H1 (cell line): ENCODE results near the gene RHO. TPM values are rescaled to one million over a fixed set of nuclear protein-coding genes. Genes with fewer than 3 reads are reported as not detected.

Experiments
- CTCF ChIA-PET: fragments of 300-600 bp; sonication (Branson Sonifier 250); formaldehyde crosslinking; loops from one replicate; lab custom pipeline; 2021; ENCODE audit not compliant: partially characterized antibody; lab: Charles Lee
- POLR2A ChIA-PET: fragments of 300-600 bp; sonication (Branson Sonifier 250); formaldehyde crosslinking; loops from one replicate; lab custom pipeline; 2021; ENCODE audit warnings: inconsistent platforms; ENCODE audit not compliant: partially characterized antibody; lab: Charles Lee
- DNase-seq, 2 experiments: peaks; one replicate each; pipeline versions ENCODE4 v3.0.0 to v3.0.0-alpha.2; 2010 to 2022; ENCODE audit warnings: low spot score in 2 of 2, low read depth in 1 of 2, mixed read lengths in 1 of 2
- FAIRE-seq: peaks from 2 replicates; lab custom pipeline; 2011; peaks lifted over from hg19 to GRCh38; lab: Jason Lieb, UNC
- H2AFZ ChIP-seq: 2 replicates; pipeline ENCODE4 v1.8.1; 2012; ENCODE audit warnings: low read length, inconsistent platforms
- H2AK5ac ChIP-seq: 2 replicates; pipeline ENCODE4 v1.6.1; 2013; ENCODE audit warnings: low read depth, low read length
- H2BK120ac ChIP-seq: replicated peaks from 2 replicates; pipeline ENCODE3; 2013; ENCODE audit warnings: low read depth, low read length, inconsistent platforms
- H2BK12ac ChIP-seq: 2 replicates; pipeline ENCODE4 v1.6.1; 2013; ENCODE audit warnings: low read depth, low read length
- H2BK15ac ChIP-seq: 2 replicates; pipeline ENCODE4 v1.6.1; 2013; ENCODE audit warnings: low read length
- H2BK20ac ChIP-seq: 2 replicates; pipeline ENCODE4 v1.6.1; 2013; ENCODE audit warnings: low read length
- H2BK5ac ChIP-seq: 2 replicates; pipeline ENCODE4 v1.6.1; 2013; ENCODE audit warnings: low read depth, low read length
- H3K14ac ChIP-seq: 2 replicates; pipeline ENCODE4 v1.6.1; 2013; ENCODE audit warnings: inconsistent platforms; ENCODE audit not compliant: insufficient read length
- H3K18ac ChIP-seq: 2 replicates; pipeline ENCODE4 v1.6.1; 2013; ENCODE audit warnings: low read length; ENCODE audit errors: extremely low read depth
- H3K23ac ChIP-seq: 2 replicates; pipeline ENCODE4 v1.6.1; 2013; ENCODE audit warnings: inconsistent platforms; ENCODE audit not compliant: insufficient read length
- H3K23me2 ChIP-seq: 2 replicates; pipeline ENCODE4 v1.6.1; 2013; ENCODE audit warnings: low read depth, low read length
- H3K27ac ChIP-seq: 2 replicates; pipeline ENCODE4 v1.6.1; 2011; ENCODE audit warnings: low read depth, low read length, inconsistent platforms
- H3K27me3 ChIP-seq, 4 experiments: replicated peaks in 1 of 4; 1 replicate in 1 of 4; 2 replicates in 3 of 4; pipeline versions ENCODE4 v1.6.1 to v1.8.1; 2011 to 2013; ENCODE audit warnings: low read length in 3 of 4, mild to moderate bottlenecking in 3 of 4, inconsistent platforms in 2 of 4, mixed read lengths in 2 of 4, moderate library complexity in 1 of 4; ENCODE audit not compliant: control insufficient read depth in 3 of 4, insufficient read depth in 3 of 4; ENCODE audit errors: extremely low read depth in 1 of 4
- H3K36me3 ChIP-seq, 4 experiments: 2 replicates each; pipeline versions ENCODE4 v1.6.1 to v1.8.1; 2011 to 2013; ENCODE audit warnings: mild to moderate bottlenecking in 4 of 4, low read length in 3 of 4, moderate library complexity in 2 of 4, control low read depth in 1 of 4, inconsistent platforms in 1 of 4; ENCODE audit not compliant: insufficient read depth in 4 of 4, control insufficient read depth in 2 of 4
- H3K4ac ChIP-seq: replicated peaks from 2 replicates; pipeline ENCODE3; 2013; ENCODE audit warnings: low read length, low read depth, mixed read lengths, inconsistent platforms; ENCODE audit not compliant: insufficient read length
- H3K4me1 ChIP-seq, 4 experiments: replicated peaks in 1 of 4; 1 replicate in 1 of 4; 2 replicates in 3 of 4; pipeline versions ENCODE4 v1.6.1 to v1.8.1; 2011 to 2013; ENCODE audit warnings: low read length in 3 of 4, inconsistent platforms in 2 of 4, mixed read lengths in 1 of 4; ENCODE audit not compliant: insufficient read depth in 4 of 4, control insufficient read depth in 3 of 4
- H3K4me2 ChIP-seq, 2 experiments: 2 replicates each; pipeline versions ENCODE4 v1.6.1 to v1.8.1; 2011 to 2013; ENCODE audit warnings: low read depth in 2 of 2, low read length in 2 of 2, control low read depth in 1 of 2, inconsistent platforms in 1 of 2, mild to moderate bottlenecking in 1 of 2; ENCODE audit not compliant: insufficient read depth in 1 of 2
- H3K4me3 ChIP-seq, 4 experiments: fragments of 200-600, 300-600 bp in 1 of 4; sonication (generic), shearing (Covaris generic), sonication (Bioruptor Twin) in 1 of 4; 2 replicates each; pipeline versions ENCODE4 v1.5.1 to v1.8.1; 2011 to 2016; ENCODE audit warnings: low read length in 4 of 4, low read depth in 3 of 4, control low read depth in 2 of 4, inconsistent platforms in 2 of 4, mild to moderate bottlenecking in 2 of 4, mixed read lengths in 1 of 4, moderate library complexity in 1 of 4; ENCODE audit not compliant: insufficient read depth in 2 of 4; ENCODE audit errors: extremely low read depth in 1 of 4
- H3K56ac ChIP-seq: replicated peaks from 2 replicates; pipeline ENCODE3; 2013; ENCODE audit warnings: low read depth, mild to moderate bottlenecking, mixed read lengths, low read length, inconsistent platforms; ENCODE audit not compliant: insufficient read length
- H3K79me1 ChIP-seq: 2 replicates; pipeline ENCODE4 v1.6.1; 2013; ENCODE audit warnings: low read depth, low read length, control low read depth
- H3K79me2 ChIP-seq, 2 experiments: 2 replicates each; pipeline versions ENCODE4 v1.6.1 to v1.8.1; 2012 to 2013; ENCODE audit warnings: low read length in 2 of 2, mild to moderate bottlenecking in 2 of 2, inconsistent platforms in 1 of 2; ENCODE audit not compliant: insufficient read depth in 2 of 2, control insufficient read depth in 1 of 2
- H3K9ac ChIP-seq, 4 experiments: replicated peaks in 1 of 4; 1 replicate in 1 of 4; 2 replicates in 3 of 4; pipeline versions ENCODE4 v1.6.1 to v1.8.1; 2011 to 2013; ENCODE audit warnings: low read depth in 3 of 4, low read length in 3 of 4, control low read depth in 2 of 4, mild to moderate bottlenecking in 2 of 4, moderate library complexity in 2 of 4, inconsistent platforms in 1 of 4; ENCODE audit errors: extremely low read depth in 1 of 4
- H3K9me3 ChIP-seq, 2 experiments: 2 replicates each; pipeline versions ENCODE4 v1.6.1 to v1.8.1; 2012 to 2013; ENCODE audit warnings: mild to moderate bottlenecking in 2 of 2, moderate library complexity in 2 of 2, control low read depth in 1 of 2, inconsistent platforms in 1 of 2, low read depth in 1 of 2, low read length in 1 of 2, mixed read lengths in 1 of 2; ENCODE audit not compliant: insufficient read depth in 2 of 2
- H4K20me1 ChIP-seq, 2 experiments: replicated peaks in 1 of 2; 2 replicates each; pipeline versions ENCODE3 to v1.8.1; 2011 to 2013; ENCODE audit warnings: inconsistent platforms in 2 of 2, low read length in 2 of 2, mild to moderate bottlenecking in 1 of 2; ENCODE audit not compliant: insufficient read depth in 2 of 2, control insufficient read depth in 1 of 2
- H4K5ac ChIP-seq: 2 replicates; pipeline ENCODE4 v1.6.1; 2013; ENCODE audit warnings: low read length, low read depth, mixed read lengths, inconsistent platforms; ENCODE audit not compliant: insufficient read length
- H4K8ac ChIP-seq: 2 replicates; pipeline ENCODE4 v1.8.0; 2013; ENCODE audit warnings: mild to moderate bottlenecking, moderate library complexity, low read length, inconsistent platforms; ENCODE audit not compliant: insufficient read depth; ENCODE audit errors: extremely low read depth
- H4K91ac ChIP-seq: replicated peaks from 2 replicates; pipeline ENCODE3; 2013; ENCODE audit warnings: low read length, mixed read lengths, inconsistent platforms; ENCODE audit not compliant: insufficient read length
- ATF2 ChIP-seq: IDR thresholded peaks from 2 replicates; pipeline ENCODE4 v1.6.1; 2012; ENCODE audit warnings: low read length, inconsistent platforms
- BCL11A ChIP-seq, 2 experiments: IDR thresholded peaks; one replicate each; pipeline ENCODE4 v1.6.1; 2011; ENCODE audit warnings: low read depth in 2 of 2, low read length in 2 of 2, mild to moderate bottlenecking in 2 of 2
- CBX8 ChIP-seq: fragments of 300-800, 300-1000 bp; sonication (generic); IDR thresholded peaks from 2 replicates; pipeline ENCODE4 v1.7.1; 2016; ENCODE audit warnings: low read depth, low read length, borderline replicate concordance
- EGR1 ChIP-seq: IDR thresholded peaks from 2 replicates; pipeline ENCODE4 v1.6.1; 2011; ENCODE audit warnings: low read depth, low read length, borderline replicate concordance
- EP300 ChIP-seq, 2 experiments: IDR thresholded peaks; 1 replicate in 1 of 2; 2 replicates in 1 of 2; pipeline ENCODE4 v1.6.1; 2011 to 2012; ENCODE audit warnings: low read depth in 2 of 2, low read length in 2 of 2, mild to moderate bottlenecking in 2 of 2, borderline replicate concordance in 1 of 2, inconsistent platforms in 1 of 2, moderate library complexity in 1 of 2
- HDAC6 ChIP-seq: IDR thresholded peaks from one replicate; pipeline ENCODE4 v1.7.1; 2012; ENCODE audit warnings: low read depth, mild to moderate bottlenecking, inconsistent platforms, low read length, moderate library complexity
- RBBP5 ChIP-seq: IDR thresholded peaks from 2 replicates; pipeline ENCODE4 v1.7.1; 2012; ENCODE audit warnings: low read depth, mild to moderate bottlenecking, inconsistent platforms, low read length, moderate library complexity, borderline replicate concordance
- TEAD4 ChIP-seq: IDR thresholded peaks from 2 replicates; pipeline ENCODE4 v1.6.1; 2012; ENCODE audit warnings: low read depth, low read length, inconsistent platforms, mixed read lengths
- YY1 ChIP-seq: IDR thresholded peaks from 2 replicates; pipeline ENCODE4 v1.6.1; 2011; ENCODE audit warnings: low read depth, mild to moderate bottlenecking, low read length
- WGBS, 2 experiments: shearing (Covaris generic) in 1 of 2; methylation state at CpG; one replicate each; pipeline versions ENCODE4 v1.1.6 to v1.1.7; 2013 to 2015; ENCODE audit warnings: low lambda C conversion rate in 2 of 2, mixed read lengths in 2 of 2, inconsistent platforms in 1 of 2, low coverage in 1 of 2, missing lambda C conversion rate in 1 of 2; ENCODE audit not compliant: insufficient replicate concordance in 2 of 2, insufficient coverage in 1 of 2, insufficient read length in 1 of 2; ENCODE audit errors: extremely low coverage in 1 of 2, missing lambda C conversion rate in 1 of 2; 5-methylcytosine and 5-hydroxymethylcytosine counted together
- polyA plus RNA-seq, 7 experiments: library from polyadenylated mRNA; depleted of rRNA in 3 of 7; stranded (reverse) in 5 of 7; unstranded in 2 of 7; fragments of >200 nt in 5 of 7; fragments of 200-250 nt in 2 of 7; gene quantifications; 1 replicate in 5 of 7; 2 replicates in 1 of 7; 4 replicates in 1 of 7; pipeline versions ENCODE4 v1.2.1 to v1.2.3, GENCODE V29; 2011 to 2013; ENCODE audit warnings: missing spikeins in 2 of 7, mixed read lengths in 2 of 7
- total RNA-seq: library from RNA; stranded (reverse); fragmentation: NEBNext Ultra II Directional; extraction: Animal tissue kit (Norgen Biotek cat#: 25700); gene quantifications from 2 replicates; pipeline ENCODE4 v1.2.1, GENCODE V29; 2021
- TF ChIP-seq, protein P1 (sequence below): IDR thresholded peaks from 2 replicates; pipeline ENCODE4 v1.6.1; 2011; ENCODE audit warnings: low read length, improper control_type of control experiment

RHO gene
- total and polyA plus RNA-seq, 2 of the 8 experiments (the other 6 are each of a cell fraction or from before 2014, with no cell fraction given), result not detected

GRCh38 chr3:129567176-129567705 lies 38.8 kb downstream of the RHO start:
- no peak for FAIRE-seq
- Histone ChIP-seq H3K27me3 (no peaks in the 10 kb centered on the region), H3K79me2 (no peaks in the 10 kb centered on the region)
- TF ChIP-seq EP300 (IDR thresholded peaks at IDR 0.05; ENCODE audit: borderline replicate concordance in 1 of 2, low read depth in 2 of 2, low read length in 2 of 2), result no peak
- no peak for TF ChIP-seq TEAD4
- TF ChIP-seq ATF2, result no peak
- TF ChIP-seq RBBP5, result no peak
- TF ChIP-seq EGR1, result no peak
- TF ChIP-seq, protein P1, sequence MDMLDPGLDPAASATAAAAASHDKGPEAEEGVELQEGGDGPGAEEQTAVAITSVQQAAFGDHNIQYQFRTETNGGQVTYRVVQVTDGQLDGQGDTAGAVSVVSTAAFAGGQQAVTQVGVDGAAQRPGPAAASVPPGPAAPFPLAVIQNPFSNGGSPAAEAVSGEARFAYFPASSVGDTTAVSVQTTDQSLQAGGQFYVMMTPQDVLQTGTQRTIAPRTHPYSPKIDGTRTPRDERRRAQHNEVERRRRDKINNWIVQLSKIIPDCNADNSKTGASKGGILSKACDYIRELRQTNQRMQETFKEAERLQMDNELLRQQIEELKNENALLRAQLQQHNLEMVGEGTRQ, result no peak
- TF ChIP-seq YY1, result no peak
- no peak for TF ChIP-seq CBX8
- no peak for TF ChIP-seq BCL11A (IDR thresholded peaks at IDR 0.05; ENCODE audit: low read depth in 2 of 2, low read length in 2 of 2)
- TF ChIP-seq HDAC6, result no peak

More at GRCh38 chr3:129567176-129567705, 38.8 kb downstream of the RHO start:
- no peak overlapping the region for H3K14ac ChIP-seq
- no peaks in the 10 kb centered on the region for H3K36me3 ChIP-seq
- no peaks in the 10 kb centered on the region for H3K79me1 ChIP-seq
- no peaks in the 10 kb centered on the region for H3K9me3 ChIP-seq
- no peak overlapping the region for H2AFZ ChIP-seq
- no peak overlapping the region for H3K4ac ChIP-seq
- no peak overlapping the region for H4K91ac ChIP-seq
- no peak overlapping the region for H3K27ac ChIP-seq
- ChIA-PET CTCF (interaction anchor here (0.9 to 4.3 kb wide), 9 partner anchors 9 to 92 kb away, joined by 3 to 20 read pairs (median 5); no protein-coding TSS in a partner anchor), POLR2A (no interaction called here)
- no peak overlapping the region for H4K5ac ChIP-seq
- no peaks in the 10 kb centered on the region for H3K23me2 ChIP-seq
- H2AK5ac ChIP-seq, result no peak overlapping the region
- 89% methylated on average over 18 of the region's 18 CpGs; no CpG with 5 or more reads in 1 of the 2 experiments for WGBS, 2 experiments
- H2BK15ac ChIP-seq, result no peak overlapping the region
- H3K4me1 ChIP-seq, result no peaks in the 10 kb centered on the region
- H3K23ac ChIP-seq, result no peak overlapping the region
- no peak for DNase-seq
- H4K20me1 ChIP-seq, result no peaks in the 10 kb centered on the region
- H3K18ac ChIP-seq, result peak overlapping the region; percentile 60; the same call in 1 of the 2 replicates
- H2BK20ac ChIP-seq, result no peak overlapping the region
- no peak overlapping the region for H2BK120ac ChIP-seq
- no peak overlapping the region; the same call in 1 of the 2 replicates for H4K8ac ChIP-seq
- H3K4me2 ChIP-seq, result no peak overlapping the region
- no peak overlapping the region for H2BK12ac ChIP-seq
- H3K9ac ChIP-seq, result no peak overlapping the region
- H2BK5ac ChIP-seq, result no peak overlapping the region
- H3K56ac ChIP-seq, result no peak overlapping the region
- no peak overlapping the region for H3K4me3 ChIP-seq
